Measurements from ENCODE around the gene BPIFB2.

Gene BPIFB2

GRCh38 chr20:33022694-33023438 is 15.4 kb downstream of the BPIFB2 start:
- H3K36me3 Mint-ChIP-seq, result no peaks in the 10 kb centered on the region
- H3K9me3 Mint-ChIP-seq, result no peaks in the 10 kb centered on the region
- CTCF ChIA-PET, result no interaction called here
- no peak overlapping the region for H3K27ac Mint-ChIP-seq
- H3K27me3 Mint-ChIP-seq, result no peaks in the 10 kb centered on the region
- no peak for DNase-seq
- H3K4me3 Mint-ChIP-seq, result no peak overlapping the region
- no peaks in the 10 kb centered on the region for H3K4me1 Mint-ChIP-seq

GRCh38 chr20:33023439-33024242 is 16.1 kb downstream of the BPIFB2 start:
- no peaks in the 10 kb centered on the region for H3K4me1 Mint-ChIP-seq
- no peak overlapping the region for H3K4me3 Mint-ChIP-seq
- no peaks in the 10 kb centered on the region for H3K27me3 Mint-ChIP-seq
- CTCF ChIA-PET, result no interaction called here
- H3K9me3 Mint-ChIP-seq, result no peaks in the 10 kb centered on the region
- H3K36me3 Mint-ChIP-seq, result no peaks in the 10 kb centered on the region
- no peak for DNase-seq
- H3K27ac Mint-ChIP-seq, result no peak overlapping the region

- no peaks in the 10 kb centered on the region for H3K36me3 Mint-ChIP-seq
- H3K27ac Mint-ChIP-seq, result no peak overlapping the region
- CTCF ChIA-PET, result no interaction called here
- H3K4me3 Mint-ChIP-seq, result no peak overlapping the region
- no peaks in the 10 kb centered on the region for H3K9me3 Mint-ChIP-seq
- no peak for DNase-seq
- H3K27me3 Mint-ChIP-seq, result no peaks in the 10 kb centered on the region
- H3K4me1 Mint-ChIP-seq, result no peaks in the 10 kb centered on the region
These were observed 16.7 kb downstream of the BPIFB2 start for GRCh38 chr20:33024243-33024560.

GRCh38 chr20:33024609-33025317 is 17.3 kb downstream of the BPIFB2 start:
- Mint-ChIP-seq H3K9me3 (no peaks in the 10 kb centered on the region), H3K4me3 (no peak overlapping the region), H3K36me3 (no peaks in the 10 kb centered on the region), H3K4me1 (no peaks in the 10 kb centered on the region), H3K27me3 (no peaks in the 10 kb centered on the region), H3K27ac (no peak overlapping the region)
- no peak for DNase-seq
- CTCF ChIA-PET, result no interaction called here

- Mint-ChIP-seq H3K36me3 (no peaks in the 10 kb centered on the region), H3K4me1 (no peaks in the 10 kb centered on the region), H3K27me3 (no peaks in the 10 kb centered on the region), H3K4me3 (no peak overlapping the region), H3K27ac (no peak overlapping the region), H3K9me3 (no peaks in the 10 kb centered on the region)
- no peak for DNase-seq
- CTCF ChIA-PET, result no interaction called here
These were observed 17.9 kb downstream of the BPIFB2 start for GRCh38 chr20:33025318-33025876.

- Mint-ChIP-seq H3K36me3 (no peaks in the 10 kb centered on the region), H3K27me3 (no peaks in the 10 kb centered on the region), H3K27ac (no peak overlapping the region), H3K9me3 (no peaks in the 10 kb centered on the region), H3K4me1 (no peaks in the 10 kb centered on the region), H3K4me3 (no peak overlapping the region)
- CTCF ChIA-PET, result no interaction called here
- no peak for DNase-seq
These were observed 18.7 kb downstream of the BPIFB2 start for GRCh38 chr20:33026072-33026778.

- H3K36me3 Mint-ChIP-seq, result no peaks in the 10 kb centered on the region
- CTCF ChIA-PET, result no interaction called here
- H3K9me3 Mint-ChIP-seq, result no peaks in the 10 kb centered on the region
- no peak overlapping the region for H3K27ac Mint-ChIP-seq
- H3K4me3 Mint-ChIP-seq, result no peak overlapping the region
- no peak for DNase-seq
- H3K27me3 Mint-ChIP-seq, result no peaks in the 10 kb centered on the region
- no peaks in the 10 kb centered on the region for H3K4me1 Mint-ChIP-seq
These were observed 19.6 kb downstream of the BPIFB2 start for GRCh38 chr20:33026779-33027759.

GRCh38 chr20:33027769-33028751 is 20.6 kb downstream of the BPIFB2 start:
- Mint-ChIP-seq H3K4me3 (no peak overlapping the region), H3K36me3 (no peaks in the 10 kb centered on the region)
- CTCF ChIA-PET, result interaction anchor here (0.6 kb wide), 1 partner anchor 71 kb away, joined by 3 read pairs; no protein-coding TSS in a partner anchor

GRCh38 chr20:33028875-33029274 is 21.4 kb downstream of the BPIFB2 start:
- H3K27me3 Mint-ChIP-seq, result peaks cover 7% of the 10 kb centered on the region
- H3K9me3 Mint-ChIP-seq, result no peaks in the 10 kb centered on the region
- no peaks in the 10 kb centered on the region for H3K36me3 Mint-ChIP-seq
- H3K27ac Mint-ChIP-seq, result no peak overlapping the region
- H3K4me1 Mint-ChIP-seq, result no peaks in the 10 kb centered on the region
- no peak for DNase-seq
- CTCF ChIA-PET, result no interaction called here
- no peak overlapping the region for H3K4me3 Mint-ChIP-seq

More at GRCh38 chr20:33027769-33028751, 20.6 kb downstream of the BPIFB2 start:
- no peak overlapping the region for H3K27ac Mint-ChIP-seq
- no peaks in the 10 kb centered on the region for H3K9me3 Mint-ChIP-seq
- no peaks in the 10 kb centered on the region for H3K4me1 Mint-ChIP-seq
- H3K27me3 Mint-ChIP-seq, result peaks cover 7% of the 10 kb centered on the region
- no peak for DNase-seq

GRCh38 chr20:33030076-33030475 is 22.6 kb downstream of the BPIFB2 start:
- Mint-ChIP-seq H3K9me3 (no peaks in the 10 kb centered on the region), H3K27me3 (peaks cover 7% of the 10 kb centered on the region), H3K27ac (no peak overlapping the region), H3K4me1 (no peaks in the 10 kb centered on the region), H3K36me3 (no peaks in the 10 kb centered on the region), H3K4me3 (no peak overlapping the region)
- DNase-seq, result no peak
- CTCF ChIA-PET, result no interaction called here

- CTCF ChIA-PET, result no interaction called here
- Mint-ChIP-seq H3K36me3 (no peaks in the 10 kb centered on the region), H3K9me3 (no peaks in the 10 kb centered on the region), H3K4me3 (no peak overlapping the region), H3K27me3 (peaks cover 7% of the 10 kb centered on the region), H3K27ac (no peak overlapping the region), H3K4me1 (no peaks in the 10 kb centered on the region)
- DNase-seq, result no peak
These were observed 23.1 kb downstream of the BPIFB2 start for GRCh38 chr20:33030569-33030968.

GRCh38 chr20:33031531-33031930 is 24.0 kb downstream of the BPIFB2 start, which contains the start of gene BPIFB6:
BPIFB6 (plus strand) TSS chr20:33031648; CDS start chr20:33031648, 0 bp downstream.
- H3K27ac Mint-ChIP-seq, result no peak within 1 kb of the TSS
- peaks cover 7% of the 10 kb centered on the region for H3K27me3 Mint-ChIP-seq
- no peaks in the 10 kb centered on the region for H3K36me3 Mint-ChIP-seq
- H3K4me1 Mint-ChIP-seq, result no peaks in the 10 kb centered on the region
- no peak within 1 kb of the TSS for H3K4me3 Mint-ChIP-seq
- DNase-seq, result no peak
- no peaks in the 10 kb centered on the region for H3K9me3 Mint-ChIP-seq
- CTCF ChIA-PET, result interaction anchor here (1.0 kb wide), 1 partner anchor 86 kb away, joined by 3 read pairs; no protein-coding TSS in a partner anchor
